ENCODE data around the gene BMAL1.
"Not testable (repeated sequence)": the region's sequence is repeated elsewhere in the genome, so short reads cannot be mapped to it uniquely, and the experiment has no call there.

Gene BMAL1

DNA sequence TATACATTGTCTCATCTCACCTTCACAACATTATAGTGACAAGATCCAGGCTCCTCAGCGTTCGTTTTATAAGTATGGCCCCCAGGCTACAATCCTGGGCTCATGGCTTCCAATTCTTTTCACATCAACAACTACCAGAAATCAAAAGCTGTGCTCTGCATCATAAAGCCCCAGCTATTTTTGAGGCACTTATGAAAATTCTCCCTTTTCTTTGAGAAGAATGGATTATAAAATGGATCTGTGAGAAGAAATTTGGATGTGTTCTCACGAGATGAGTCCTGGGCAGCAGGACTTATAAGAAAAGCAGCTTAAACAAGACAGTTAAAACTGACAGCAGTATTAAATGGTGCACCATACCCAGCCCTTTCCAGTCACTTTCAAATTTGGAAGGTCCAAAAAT is 105.2 kb downstream of the BMAL1 start:
- H3K36me3 ChIP-seq (ENCODE audit: control insufficient read depth in 5 of 5, insufficient read depth in 5 of 5, low read length in 5 of 5), result peaks cover 63 to 86% (median 72%) of the 10 kb centered on the region in 5 donors
- H3K4me1 ChIP-seq (ENCODE audit: control insufficient read depth in 5 of 5, insufficient read depth in 5 of 5, low read length in 5 of 5), result no peaks in the 10 kb centered on the region
- H3K4me3 ChIP-seq (ENCODE audit: low read depth in 1 of 5, low read length in 5 of 5), result no peak overlapping the region
- no peak overlapping the region for H3K27ac ChIP-seq (ENCODE audit: low read depth, low read length)
- no peaks in the 10 kb centered on the region for H3K9me3 ChIP-seq (ENCODE audit: control insufficient read depth in 5 of 5, low read length in 5 of 5)
- H3K27me3 ChIP-seq (ENCODE audit: control insufficient read depth in 5 of 5, insufficient read depth in 4 of 5, low read length in 5 of 5), result no peaks in the 10 kb centered on the region
- no peak overlapping the region for H3K9ac ChIP-seq (ENCODE audit: low read length in 5 of 5)

DNA sequence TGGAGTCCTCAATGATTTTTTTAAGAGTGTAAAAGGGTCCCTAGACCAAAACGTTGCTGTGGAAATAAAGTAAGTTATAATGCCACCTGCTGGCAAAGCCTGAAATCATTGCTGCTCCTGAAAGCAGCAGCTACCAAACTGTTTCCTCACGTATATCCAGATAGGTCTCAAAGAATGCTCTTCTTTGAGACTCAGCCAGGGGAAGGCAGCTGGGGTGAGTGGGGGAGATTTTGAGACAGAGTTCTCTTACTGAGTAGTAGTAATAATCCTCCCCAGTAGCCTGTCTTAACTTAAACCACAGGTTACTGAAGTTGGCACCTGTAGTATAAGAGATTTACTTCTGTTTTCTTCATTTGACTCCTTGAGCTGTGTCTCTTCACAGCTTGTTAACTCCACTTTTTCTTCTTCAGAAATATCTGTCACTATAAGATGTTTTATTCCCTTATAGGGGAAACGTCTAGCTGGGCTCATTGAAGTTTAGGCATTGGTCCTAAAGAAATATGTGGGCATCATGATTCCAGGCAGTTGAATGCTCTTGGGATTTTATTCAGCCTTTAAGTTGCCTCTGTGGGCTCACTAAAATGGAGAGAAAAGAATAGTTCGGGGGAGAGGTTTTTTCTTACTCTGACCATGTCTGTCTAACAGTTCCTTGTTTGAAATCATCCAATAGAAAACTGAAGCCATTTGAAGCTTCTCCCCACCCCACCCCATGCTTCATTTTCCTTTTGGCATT is 107.5 kb downstream of the BMAL1 start:
- no peak overlapping the region for H3K27ac ChIP-seq (ENCODE audit: low read depth, low read length)
- H3K36me3 ChIP-seq (ENCODE audit: control insufficient read depth in 5 of 5, insufficient read depth in 5 of 5, low read length in 5 of 5), result peaks cover 53 to 81% (median 61%) of the 10 kb centered on the region in 5 donors
- H3K4me1 ChIP-seq (ENCODE audit: control insufficient read depth in 5 of 5, insufficient read depth in 5 of 5, low read length in 5 of 5), result no peaks in the 10 kb centered on the region
- no peak overlapping the region for H3K9ac ChIP-seq (ENCODE audit: low read length in 5 of 5)
- no peaks in the 10 kb centered on the region for H3K27me3 ChIP-seq (ENCODE audit: control insufficient read depth in 5 of 5, insufficient read depth in 4 of 5, low read length in 5 of 5)
- no peaks in the 10 kb centered on the region for H3K9me3 ChIP-seq (ENCODE audit: control insufficient read depth in 5 of 5, low read length in 5 of 5)
- no peak overlapping the region for H3K4me3 ChIP-seq (ENCODE audit: low read depth in 1 of 5, low read length in 5 of 5)

- Histone ChIP-seq H3K4me3 (ENCODE audit: low read depth in 1 of 5, low read length in 5 of 5) (no peak overlapping the region), H3K36me3 (ENCODE audit: control insufficient read depth in 5 of 5, insufficient read depth in 5 of 5, low read length in 5 of 5) (peaks cover 41 to 75% (median 54%) of the 10 kb centered on the region in 5 donors), H3K9me3 (ENCODE audit: control insufficient read depth in 5 of 5, low read length in 5 of 5) (no peaks in the 10 kb centered on the region), H3K4me1 (ENCODE audit: control insufficient read depth in 5 of 5, insufficient read depth in 5 of 5, low read length in 5 of 5) (no peaks in the 10 kb centered on the region), H3K9ac (ENCODE audit: low read length in 5 of 5) (no peak overlapping the region), H3K27ac (ENCODE audit: low read depth, low read length) (no peak overlapping the region), H3K27me3 (ENCODE audit: control insufficient read depth in 5 of 5, insufficient read depth in 4 of 5, low read length in 5 of 5) (no peaks in the 10 kb centered on the region)
Observed at GRCh38 chr11:13386567-13386966, 109.0 kb downstream of the BMAL1 start.

GRCh38 chr11:13388741-13389140 is 111.2 kb downstream of the BMAL1 start:
- no peaks in the 10 kb centered on the region for H3K27me3 ChIP-seq (ENCODE audit: control insufficient read depth in 5 of 5, insufficient read depth in 4 of 5, low read length in 5 of 5)
- no peak overlapping the region for H3K4me3 ChIP-seq (ENCODE audit: low read depth in 1 of 5, low read length in 5 of 5)
- no peak overlapping the region for H3K9ac ChIP-seq (ENCODE audit: low read length in 5 of 5)
- peaks cover 25 to 57% (median 34%) of the 10 kb centered on the region in 5 donors for H3K36me3 ChIP-seq (ENCODE audit: control insufficient read depth in 5 of 5, insufficient read depth in 5 of 5, low read length in 5 of 5)
- H3K27ac ChIP-seq (ENCODE audit: low read depth, low read length), result no peak overlapping the region
- no peaks in the 10 kb centered on the region for H3K4me1 ChIP-seq (ENCODE audit: control insufficient read depth in 5 of 5, insufficient read depth in 5 of 5, low read length in 5 of 5)
- H3K9me3 ChIP-seq (ENCODE audit: control insufficient read depth in 5 of 5, low read length in 5 of 5), result no peaks in the 10 kb centered on the region

DNA sequence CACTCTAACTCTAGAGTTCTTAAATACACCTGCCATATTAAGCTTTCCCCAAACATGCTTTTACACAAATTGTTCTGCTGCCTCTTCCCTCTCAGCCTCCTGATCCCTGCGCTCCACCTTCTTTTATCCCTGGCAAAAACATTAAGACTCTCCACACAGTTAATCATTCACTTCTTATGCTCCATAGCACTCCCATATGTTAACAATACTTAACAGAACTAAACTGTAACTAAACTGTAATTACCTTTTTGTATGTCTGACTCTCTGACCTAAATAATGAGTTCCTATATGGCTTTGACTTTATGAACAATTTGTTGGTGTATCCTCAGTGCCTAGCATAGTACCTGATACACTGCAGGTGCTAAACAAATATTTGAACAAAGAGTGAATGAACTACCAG is 113.6 kb downstream of the BMAL1 start:
- Histone ChIP-seq H3K27ac (ENCODE audit: low read depth, low read length) (no peak overlapping the region), H3K9me3 (ENCODE audit: control insufficient read depth in 5 of 5, low read length in 5 of 5) (no peaks in the 10 kb centered on the region), H3K4me3 (ENCODE audit: low read depth in 1 of 5, low read length in 5 of 5) (no peak overlapping the region), H3K27me3 (ENCODE audit: control insufficient read depth in 5 of 5, insufficient read depth in 4 of 5, low read length in 5 of 5) (no peaks in the 10 kb centered on the region), H3K36me3 (ENCODE audit: control insufficient read depth in 5 of 5, insufficient read depth in 5 of 5, low read length in 5 of 5) (peaks cover 20 to 44% (median 27%) of the 10 kb centered on the region in 5 donors), H3K4me1 (ENCODE audit: control insufficient read depth in 5 of 5, insufficient read depth in 5 of 5, low read length in 5 of 5) (no peaks in the 10 kb centered on the region), H3K9ac (ENCODE audit: low read length in 5 of 5) (no peak overlapping the region)

DNA sequence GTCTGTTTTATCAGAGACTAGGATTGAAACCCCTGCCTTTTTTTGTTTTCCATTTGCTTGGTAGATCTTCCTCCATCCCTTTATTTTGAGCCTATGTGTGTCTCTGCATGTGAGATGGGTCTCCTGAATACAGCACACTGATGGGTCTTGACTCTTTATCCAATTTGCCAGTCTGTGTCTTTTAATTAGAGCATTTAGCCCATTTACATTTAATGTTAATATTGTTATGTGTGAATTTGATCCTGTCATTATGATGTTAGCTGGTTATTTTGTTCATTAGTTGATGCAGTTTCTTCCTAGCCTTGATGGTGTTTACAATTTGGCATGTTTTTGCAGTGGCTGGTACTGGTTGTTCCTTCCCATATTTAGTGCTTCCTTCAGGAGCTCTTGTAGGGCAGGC is 120.7 kb downstream of the BMAL1 start:
- not testable (repeated sequence) for H3K27me3 ChIP-seq (ENCODE audit: control insufficient read depth in 5 of 5, insufficient read depth in 4 of 5, low read length in 5 of 5); H3K27ac ChIP-seq (ENCODE audit: low read depth, low read length); H3K9me3 ChIP-seq (ENCODE audit: control insufficient read depth in 5 of 5, low read length in 5 of 5); H3K4me1 ChIP-seq (ENCODE audit: control insufficient read depth in 5 of 5, insufficient read depth in 5 of 5, low read length in 5 of 5); H3K9ac ChIP-seq (ENCODE audit: low read length in 5 of 5); H3K4me3 ChIP-seq (ENCODE audit: low read depth in 1 of 5, low read length in 5 of 5)
- peaks cover 3 to 16% (median 8%) of the 10 kb centered on the region in 5 donors for H3K36me3 ChIP-seq (ENCODE audit: control insufficient read depth in 5 of 5, insufficient read depth in 5 of 5, low read length in 5 of 5)

DNA sequence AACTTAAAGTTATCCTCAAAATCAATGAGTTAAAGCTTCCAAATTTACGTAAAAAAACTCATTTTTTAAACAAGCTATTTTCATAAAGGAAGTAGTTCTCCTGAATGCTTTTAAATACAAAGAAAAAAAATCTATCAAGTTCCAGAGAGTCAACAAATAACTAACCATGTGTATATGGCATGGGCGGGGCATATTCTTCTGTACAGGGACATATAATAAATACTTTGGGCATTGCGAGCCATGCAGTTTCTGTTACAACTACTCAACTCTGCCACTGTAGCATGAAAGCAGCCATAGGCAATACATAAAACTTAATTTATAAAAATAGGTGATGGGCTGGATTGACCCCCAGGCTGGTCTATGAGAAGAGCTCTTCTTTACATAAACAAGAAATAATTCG is 127.6 kb downstream of the BMAL1 start:
- Histone ChIP-seq H3K4me1 (ENCODE audit: control insufficient read depth in 5 of 5, insufficient read depth in 5 of 5, low read length in 5 of 5) (no peaks in the 10 kb centered on the region), H3K9me3 (ENCODE audit: control insufficient read depth in 5 of 5, low read length in 5 of 5) (no peaks in the 10 kb centered on the region), H3K36me3 (ENCODE audit: control insufficient read depth in 5 of 5, insufficient read depth in 5 of 5, low read length in 5 of 5) (peaks cover 16 to 37% (median 25%) of the 10 kb centered on the region in 5 donors), H3K9ac (ENCODE audit: low read length in 5 of 5) (no peak overlapping the region), H3K27ac (ENCODE audit: low read depth, low read length) (no peak overlapping the region), H3K4me3 (ENCODE audit: low read depth in 1 of 5, low read length in 5 of 5) (no peak overlapping the region), H3K27me3 (ENCODE audit: control insufficient read depth in 5 of 5, insufficient read depth in 4 of 5, low read length in 5 of 5) (no peaks in the 10 kb centered on the region)

DNA sequence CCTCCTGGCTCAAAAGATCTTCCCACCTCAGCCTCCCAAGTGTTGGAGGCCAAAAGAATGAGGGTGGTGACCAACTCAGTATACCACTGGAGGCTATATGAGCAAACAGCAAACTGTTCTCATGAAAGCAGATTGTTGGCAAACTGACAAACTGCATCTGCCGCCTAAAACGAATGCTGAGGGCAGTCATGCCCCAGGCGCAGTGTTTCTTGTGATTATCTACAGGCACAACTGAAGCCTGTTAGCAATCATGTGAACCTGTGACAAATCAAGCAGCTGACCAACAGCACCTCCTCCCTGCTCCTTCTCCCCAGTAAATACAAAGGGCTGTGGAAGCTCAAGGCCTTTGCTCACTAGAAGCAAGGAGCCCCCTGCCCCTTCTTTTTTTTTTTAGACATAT is 137.6 kb downstream of the BMAL1 start:
- no peaks in the 10 kb centered on the region for H3K4me1 ChIP-seq (ENCODE audit: control insufficient read depth in 5 of 5, insufficient read depth in 5 of 5, low read length in 5 of 5)
- H3K27me3 ChIP-seq (ENCODE audit: control insufficient read depth in 5 of 5, insufficient read depth in 4 of 5, low read length in 5 of 5), result no peaks in the 10 kb centered on the region
- H3K4me3 ChIP-seq (ENCODE audit: low read depth in 1 of 5, low read length in 5 of 5), result no peak overlapping the region
- peaks cover 24 to 43% (median 33%) of the 10 kb centered on the region in 5 donors for H3K36me3 ChIP-seq (ENCODE audit: control insufficient read depth in 5 of 5, insufficient read depth in 5 of 5, low read length in 5 of 5)
- H3K9me3 ChIP-seq (ENCODE audit: control insufficient read depth in 5 of 5, low read length in 5 of 5), result no peaks in the 10 kb centered on the region
- no peak overlapping the region for H3K27ac ChIP-seq (ENCODE audit: low read depth, low read length)
- H3K9ac ChIP-seq (ENCODE audit: low read length in 5 of 5), result no peak overlapping the region

DNA sequence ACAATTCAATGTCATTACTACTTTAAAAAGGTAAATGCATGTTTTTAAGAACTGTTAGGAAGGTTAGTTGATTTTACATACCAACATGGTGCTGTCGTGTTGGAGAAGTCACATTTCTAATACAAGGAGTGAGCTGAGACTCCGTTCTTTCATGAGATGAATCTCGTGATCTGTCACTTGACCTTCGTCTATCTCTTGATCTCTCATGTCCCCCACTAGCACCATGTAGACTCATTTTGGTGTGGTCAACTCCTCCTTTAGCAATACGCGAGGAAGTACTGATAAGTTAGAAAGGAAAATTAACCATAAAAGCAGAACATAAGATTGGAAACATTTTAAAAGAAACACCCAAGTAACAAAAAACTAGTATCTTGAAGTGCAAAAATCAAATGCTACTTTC is 144.0 kb downstream of the BMAL1 start:
- no peaks in the 10 kb centered on the region for H3K4me1 ChIP-seq (ENCODE audit: control insufficient read depth in 5 of 5, insufficient read depth in 5 of 5, low read length in 5 of 5)
- H3K9me3 ChIP-seq (ENCODE audit: control insufficient read depth in 5 of 5, low read length in 5 of 5), result peaks cover 0 to under 1% (median 0%) of the 10 kb centered on the region in 5 donors
- H3K4me3 ChIP-seq (ENCODE audit: low read depth in 1 of 5, low read length in 5 of 5), result no peak overlapping the region
- no peak overlapping the region for H3K27ac ChIP-seq (ENCODE audit: low read depth, low read length)
- peaks cover 7 to 10% (median 8%) of the 10 kb centered on the region in 5 donors for H3K36me3 ChIP-seq (ENCODE audit: control insufficient read depth in 5 of 5, insufficient read depth in 5 of 5, low read length in 5 of 5)
- no peak overlapping the region for H3K9ac ChIP-seq (ENCODE audit: low read length in 5 of 5)
- no peaks in the 10 kb centered on the region for H3K27me3 ChIP-seq (ENCODE audit: control insufficient read depth in 5 of 5, insufficient read depth in 4 of 5, low read length in 5 of 5)

GRCh38 chr11:13423372-13423771 is 145.8 kb downstream of the BMAL1 start:
- Histone ChIP-seq H3K36me3 (ENCODE audit: control insufficient read depth in 5 of 5, insufficient read depth in 5 of 5, low read length in 5 of 5) (peaks cover 2 to 7% (median 5%) of the 10 kb centered on the region in 5 donors), H3K9me3 (ENCODE audit: control insufficient read depth in 5 of 5, low read length in 5 of 5) (peaks cover 0 to 9% (median 5%) of the 10 kb centered on the region in 5 donors), H3K27me3 (ENCODE audit: control insufficient read depth in 5 of 5, insufficient read depth in 4 of 5, low read length in 5 of 5) (no peaks in the 10 kb centered on the region), H3K4me1 (ENCODE audit: control insufficient read depth in 5 of 5, insufficient read depth in 5 of 5, low read length in 5 of 5) (no peaks in the 10 kb centered on the region), H3K9ac (ENCODE audit: low read length in 5 of 5) (no peak overlapping the region), H3K27ac (ENCODE audit: low read depth, low read length) (no peak overlapping the region), H3K4me3 (ENCODE audit: low read depth in 1 of 5, low read length in 5 of 5) (no peak overlapping the region)
